Measurements from ENCODE around the gene NHSL2.

The NHSL2 gene

GRCh38 chrX:72001906-72002305 is 91.3 kb downstream of the NHSL2 start:
- H2AFZ ChIP-seq (ENCODE audit: low read depth, low read length): no peak overlapping the region
- no peak overlapping the region for H4K91ac ChIP-seq (ENCODE audit: low read length)
- peaks cover 15% of the 10 kb centered on the region for H3K4me1 ChIP-seq (ENCODE audit: control insufficient read depth, insufficient read depth, low read depth, low read length)
- H3K9me3 ChIP-seq (ENCODE audit: control insufficient read depth, low read length): no peaks in the 10 kb centered on the region
- peaks cover 1% of the 10 kb centered on the region for H3K79me1 ChIP-seq (replicated peaks; ENCODE audit: low read length, poor library complexity, severe bottlenecking)
- H3K14ac ChIP-seq (ENCODE audit: low read length in 2 of 2): no peak overlapping the region
- H2BK15ac ChIP-seq (ENCODE audit: low read depth, poor library complexity, severe bottlenecking): peak overlapping the region; percentile 28
- H2AK5ac ChIP-seq (ENCODE audit: low read length, severe bottlenecking): no peak overlapping the region
- WGBS: 80% methylated on average over 2 of the region's 2 CpGs
- no peak overlapping the region for H2BK120ac ChIP-seq (ENCODE audit: low read depth, low read length)
- no peak overlapping the region for H3K4ac ChIP-seq (ENCODE audit: low read depth in 1 of 2, low read length in 2 of 2)
- no peaks in the 10 kb centered on the region for H3K36me3 ChIP-seq (ENCODE audit: control insufficient read depth in 1 of 2, insufficient read depth in 2 of 2, low read depth in 1 of 2, low read length in 2 of 2)
- no peak overlapping the region for H3K4me3 ChIP-seq (ENCODE audit: insufficient read depth in 1 of 2, low read depth in 1 of 2, low read length in 2 of 2)
- peak overlapping the region in 1 of 2 experiments; percentile 72 for H2BK12ac ChIP-seq (ENCODE audit: low read length in 2 of 2)
- H2BK5ac ChIP-seq (ENCODE audit: low read depth, low read length, poor library complexity, severe bottlenecking): no peak overlapping the region
- H3K27ac ChIP-seq (ENCODE audit: low read length, poor library complexity, severe bottlenecking): no peak overlapping the region
- DNase-seq: no peak
- H3K9ac ChIP-seq (ENCODE audit: low read length): no peak overlapping the region
- no peak overlapping the region for H3K4me2 ChIP-seq (ENCODE audit: low read length, poor library complexity, severe bottlenecking)
- H3K18ac ChIP-seq (ENCODE audit: low read depth in 1 of 2, low read length in 2 of 2): peak overlapping the region in 1 of 2 experiments; percentile 24
- H4K8ac ChIP-seq (ENCODE audit: low read length): no peak overlapping the region
- H3K27me3 ChIP-seq (ENCODE audit: control insufficient read depth in 1 of 2, insufficient read depth in 1 of 2, low read length in 2 of 2): peaks cover 0 to 57% of the 10 kb centered on the region in 2 experiments
- no peak overlapping the region for H3K23ac ChIP-seq (ENCODE audit: low read length in 2 of 2)

DNA sequence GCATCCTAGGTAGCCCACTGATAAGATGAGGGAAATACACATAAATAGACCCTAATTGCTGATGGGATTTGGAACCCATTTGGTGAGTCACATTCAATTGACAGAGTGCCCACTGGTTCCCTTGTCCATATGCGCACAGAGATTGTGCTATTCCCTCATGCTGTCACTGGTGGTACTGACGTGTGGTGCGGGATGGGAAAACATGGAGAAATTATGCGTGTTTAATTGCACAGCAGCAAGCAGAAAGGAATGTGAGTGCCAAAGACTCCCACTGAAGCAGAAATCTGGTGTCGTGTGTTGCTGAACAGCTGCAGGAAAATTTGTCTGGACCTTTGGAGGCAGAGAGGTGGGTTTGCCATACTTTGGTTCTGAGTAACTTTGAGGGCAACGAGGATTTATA is 92.2 kb downstream of the NHSL2 start:
- Histone ChIP-seq H4K8ac (ENCODE audit: low read length) (no peak overlapping the region), H3K4ac (ENCODE audit: low read depth in 1 of 2, low read length in 2 of 2) (no peak overlapping the region)

GRCh38 chrX:72003811-72004750 is 93.4 kb downstream of the NHSL2 start:
- H3K4me2 ChIP-seq (ENCODE audit: low read length, poor library complexity, severe bottlenecking): peak overlapping the region; percentile 66
- peaks cover 1% of the 10 kb centered on the region for H3K79me1 ChIP-seq (replicated peaks; ENCODE audit: low read length, poor library complexity, severe bottlenecking)
- WGBS: 4% methylated on average over 7 of the region's 17 CpGs

More for the DNA sequence above, 92.2 kb downstream of the NHSL2 start:
- H3K4me3 ChIP-seq (ENCODE audit: insufficient read depth in 1 of 2, low read depth in 1 of 2, low read length in 2 of 2): no peak overlapping the region
- H3K27me3 ChIP-seq (ENCODE audit: control insufficient read depth in 1 of 2, insufficient read depth in 1 of 2, low read length in 2 of 2): peaks cover 0 to 54% of the 10 kb centered on the region in 2 experiments
- H3K36me3 ChIP-seq (ENCODE audit: control insufficient read depth in 1 of 2, insufficient read depth in 2 of 2, low read depth in 1 of 2, low read length in 2 of 2): no peaks in the 10 kb centered on the region
- WGBS: 54% methylated on average over 6 of the region's 6 CpGs
- H3K14ac ChIP-seq (ENCODE audit: low read length in 2 of 2): no peak overlapping the region
- no peak overlapping the region for H2AK5ac ChIP-seq (ENCODE audit: low read length, severe bottlenecking)
- H2AFZ ChIP-seq (ENCODE audit: low read depth, low read length): no peak overlapping the region
- no peak overlapping the region for H2BK15ac ChIP-seq (ENCODE audit: low read depth, poor library complexity, severe bottlenecking)
- no peak overlapping the region for H3K4me2 ChIP-seq (ENCODE audit: low read length, poor library complexity, severe bottlenecking)
- peaks cover 1% of the 10 kb centered on the region for H3K79me1 ChIP-seq (replicated peaks; ENCODE audit: low read length, poor library complexity, severe bottlenecking)
- H2BK12ac ChIP-seq (ENCODE audit: low read length in 2 of 2): peak overlapping the region in 1 of 2 experiments; percentile 6
- peaks cover 11% of the 10 kb centered on the region for H3K4me1 ChIP-seq (ENCODE audit: control insufficient read depth, insufficient read depth, low read depth, low read length)
- no peak overlapping the region for H2BK120ac ChIP-seq (ENCODE audit: low read depth, low read length)
- no peak overlapping the region for H3K27ac ChIP-seq (ENCODE audit: low read length, poor library complexity, severe bottlenecking)
- H3K23ac ChIP-seq (ENCODE audit: low read length in 2 of 2): no peak overlapping the region
- no peak overlapping the region for H3K9ac ChIP-seq (ENCODE audit: low read length)
- no peaks in the 10 kb centered on the region for H3K9me3 ChIP-seq (ENCODE audit: control insufficient read depth, low read length)
- H2BK5ac ChIP-seq (ENCODE audit: low read depth, low read length, poor library complexity, severe bottlenecking): no peak overlapping the region
- no peak overlapping the region for H3K18ac ChIP-seq (ENCODE audit: low read depth in 1 of 2, low read length in 2 of 2)
- peak; percentile 22 for DNase-seq
- H4K91ac ChIP-seq (ENCODE audit: low read length): no peak overlapping the region

GRCh38 chrX:72005046-72005445 is 94.4 kb downstream of the NHSL2 start:
- no peak for DNase-seq
- H3K9ac ChIP-seq (ENCODE audit: low read length): no peak overlapping the region
- H3K4me1 ChIP-seq (ENCODE audit: control insufficient read depth, insufficient read depth, low read depth, low read length): peaks cover 14% of the 10 kb centered on the region
- no peak overlapping the region for H2AK5ac ChIP-seq (ENCODE audit: low read length, severe bottlenecking)
- H3K23ac ChIP-seq (ENCODE audit: low read length in 2 of 2): no peak overlapping the region
- no peak overlapping the region for H3K18ac ChIP-seq (ENCODE audit: low read depth in 1 of 2, low read length in 2 of 2)
- H2BK15ac ChIP-seq (ENCODE audit: low read depth, poor library complexity, severe bottlenecking): no peak overlapping the region
- WGBS: 100% methylated on average over 1 of the region's 2 CpGs
- H3K27ac ChIP-seq (ENCODE audit: low read length, poor library complexity, severe bottlenecking): no peak overlapping the region
- no peak overlapping the region for H4K91ac ChIP-seq (ENCODE audit: low read length)
- H3K27me3 ChIP-seq (ENCODE audit: control insufficient read depth in 1 of 2, insufficient read depth in 1 of 2, low read length in 2 of 2): peaks cover 0 to 62% of the 10 kb centered on the region in 2 experiments
- no peaks in the 10 kb centered on the region for H3K9me3 ChIP-seq (ENCODE audit: control insufficient read depth, low read length)
- H3K4me3 ChIP-seq (ENCODE audit: insufficient read depth in 1 of 2, low read depth in 1 of 2, low read length in 2 of 2): no peak overlapping the region
- H2BK12ac ChIP-seq (ENCODE audit: low read length in 2 of 2): no peak overlapping the region
- H2BK120ac ChIP-seq (ENCODE audit: low read depth, low read length): no peak overlapping the region
- no peak overlapping the region for H3K4ac ChIP-seq (ENCODE audit: low read depth in 1 of 2, low read length in 2 of 2)
- H4K8ac ChIP-seq (ENCODE audit: low read length): no peak overlapping the region
- no peak overlapping the region for H3K14ac ChIP-seq (ENCODE audit: low read length in 2 of 2)
- peaks cover 1% of the 10 kb centered on the region for H3K79me1 ChIP-seq (replicated peaks; ENCODE audit: low read length, poor library complexity, severe bottlenecking)
- H3K36me3 ChIP-seq (ENCODE audit: control insufficient read depth in 1 of 2, insufficient read depth in 2 of 2, low read depth in 1 of 2, low read length in 2 of 2): no peaks in the 10 kb centered on the region
- H2AFZ ChIP-seq (ENCODE audit: low read depth, low read length): no peak overlapping the region
- H3K4me2 ChIP-seq (ENCODE audit: low read length, poor library complexity, severe bottlenecking): no peak overlapping the region
- no peak overlapping the region for H2BK5ac ChIP-seq (ENCODE audit: low read depth, low read length, poor library complexity, severe bottlenecking)

More at GRCh38 chrX:72003811-72004750, 93.4 kb downstream of the NHSL2 start:
- peak overlapping the region; percentile 51 for H2AK5ac ChIP-seq (ENCODE audit: low read length, severe bottlenecking)
- H2BK120ac ChIP-seq (ENCODE audit: low read depth, low read length): peak overlapping the region; percentile 19
- peak overlapping the region in 1 of 2 experiments; percentile 34 for H2BK12ac ChIP-seq (ENCODE audit: low read length in 2 of 2)
- peaks cover 14% of the 10 kb centered on the region for H3K4me1 ChIP-seq (ENCODE audit: control insufficient read depth, insufficient read depth, low read depth, low read length)
- no peak overlapping the region for H3K27ac ChIP-seq (ENCODE audit: low read length, poor library complexity, severe bottlenecking)
- no peaks in the 10 kb centered on the region for H3K9me3 ChIP-seq (ENCODE audit: control insufficient read depth, low read length)
- no peak overlapping the region for H2AFZ ChIP-seq (ENCODE audit: low read depth, low read length)
- DNase-seq: peak; percentile 43
- H3K27me3 ChIP-seq (ENCODE audit: control insufficient read depth in 1 of 2, insufficient read depth in 1 of 2, low read length in 2 of 2): peaks cover 0 to 57% of the 10 kb centered on the region in 2 experiments
- no peak overlapping the region for H3K14ac ChIP-seq (ENCODE audit: low read length in 2 of 2)
- H2BK5ac ChIP-seq (ENCODE audit: low read depth, low read length, poor library complexity, severe bottlenecking): no peak overlapping the region
- H2BK15ac ChIP-seq (ENCODE audit: low read depth, poor library complexity, severe bottlenecking): no peak overlapping the region
- peak overlapping the region; percentile 43 to 77 for H3K18ac ChIP-seq (ENCODE audit: low read depth in 1 of 2, low read length in 2 of 2)
- peak overlapping the region; percentile 75 for H4K91ac ChIP-seq (ENCODE audit: low read length)
- H3K23ac ChIP-seq (ENCODE audit: low read length in 2 of 2): no peak overlapping the region
- H4K8ac ChIP-seq (ENCODE audit: low read length): no peak overlapping the region
- peak overlapping the region in 1 of 2 experiments; percentile 16 for H3K4me3 ChIP-seq (ENCODE audit: insufficient read depth in 1 of 2, low read depth in 1 of 2, low read length in 2 of 2)
- peak overlapping the region in 1 of 2 experiments; percentile 73 for H3K4ac ChIP-seq (ENCODE audit: low read depth in 1 of 2, low read length in 2 of 2)
- H3K9ac ChIP-seq (ENCODE audit: low read length): peak overlapping the region; percentile 52
- no peaks in the 10 kb centered on the region for H3K36me3 ChIP-seq (ENCODE audit: control insufficient read depth in 1 of 2, insufficient read depth in 2 of 2, low read depth in 1 of 2, low read length in 2 of 2)

Data from mesenchymal stem cell (in vitro differentiated cells and primary cell).